SK-N-SH (cell line): ENCODE results near the gene SNRNP200. TPM values are rescaled to one million over a fixed set of nuclear protein-coding genes. Genes with fewer than 3 reads are reported as not detected.

Source experiments
- CTCF ChIA-PET: fragments of 300-600, 350-600 bp; formaldehyde crosslinking; extraction: SDS; loops from one replicate; lab custom pipeline; 2021; lab: Yijun Ruan, JAX
- POLR2A ChIA-PET: fragments of 350-600 bp; sonication (Branson Sonifier 250); formaldehyde crosslinking; extraction: SDS; loops from one replicate; lab custom pipeline; 2020; ENCODE audit warnings: antibody characterized with exemption, inconsistent platforms; lab: Yijun Ruan, JAX
- DNase-seq: peaks from one replicate; pipeline ENCODE4 v3.0.0; 2012
- H2AFZ ChIP-seq: fragments of 200-600 bp; sonication (generic); 2 replicates; pipeline ENCODE4 v1.8.1; 2016; ENCODE audit warnings: antibody characterized with exemption, mild to moderate bottlenecking, low read depth
- H3F3A ChIP-seq: fragments of 200-600 bp; sonication (generic); replicated peaks from 2 replicates; pipeline ENCODE3; 2016; ENCODE audit warnings: antibody characterized with exemption, mild to moderate bottlenecking; ENCODE audit not compliant: insufficient read depth
- H3K27ac ChIP-seq, 2 experiments: fragments of 200-500 bp in 1 of 2; fragments of 200-600 bp in 1 of 2; sonication (Bioruptor generic) in 1 of 2; sonication (generic), shearing (Covaris generic) in 1 of 2; 2 replicates each; pipeline versions ENCODE4 v1.5.1 to v1.6.1; 2014 to 2016; ENCODE audit warnings: low read depth in 2 of 2, inconsistent platforms in 1 of 2, low read length in 1 of 2, mild to moderate bottlenecking in 1 of 2, mixed read lengths in 1 of 2
- H3K27me3 ChIP-seq: fragments of 200-600 bp; sonication (generic), shearing (Covaris generic); 2 replicates; pipeline ENCODE4 v1.6.1; 2016; ENCODE audit warnings: mixed run types; ENCODE audit not compliant: insufficient read depth
- H3K36me3 ChIP-seq, 2 experiments: fragments of 200-500 bp in 1 of 2; fragments of 200-600 bp in 1 of 2; sonication (Bioruptor generic) in 1 of 2; sonication (generic) in 1 of 2; replicated peaks in 1 of 2; 2 replicates each; pipeline versions ENCODE3 to v1.5.1; 2014 to 2016; ENCODE audit warnings: low read length in 1 of 2, mild to moderate bottlenecking in 1 of 2; ENCODE audit not compliant: insufficient read depth in 2 of 2, control insufficient read depth in 1 of 2
- H3K4me1 ChIP-seq, 2 experiments: fragments of 200-500 bp in 1 of 2; fragments of 200-600 bp in 1 of 2; sonication (Bioruptor generic) in 1 of 2; sonication (generic), shearing (Covaris generic) in 1 of 2; 2 replicates each; pipeline versions ENCODE4 v1.5.1 to v1.6.1; 2014 to 2016; ENCODE audit warnings: low read depth in 1 of 2, low read length in 1 of 2, mixed run types in 1 of 2; ENCODE audit not compliant: insufficient read depth in 2 of 2, control insufficient read depth in 1 of 2
- H3K4me2 ChIP-seq: fragments of 200-600 bp; sonication (generic), shearing (Covaris generic); 2 replicates; pipeline ENCODE4 v1.6.1; 2017; ENCODE audit warnings: mixed run types
- H3K4me3 ChIP-seq, 2 experiments: fragments of 200-500 bp in 1 of 2; fragments of 200-600 bp in 1 of 2; sonication (Bioruptor generic) in 1 of 2; sonication (generic), shearing (Covaris generic) in 1 of 2; 2 replicates each; pipeline versions ENCODE4 v1.5.1 to v1.8.1; 2014 to 2016; ENCODE audit warnings: low read depth in 2 of 2, inconsistent platforms in 1 of 2, low read length in 1 of 2, mild to moderate bottlenecking in 1 of 2, mixed read lengths in 1 of 2, moderate library complexity in 1 of 2
- H3K79me2 ChIP-seq: fragments of 200-600 bp; sonication (generic); 2 replicates; pipeline ENCODE4 v1.8.1; 2017; ENCODE audit warnings: mild to moderate bottlenecking; ENCODE audit not compliant: insufficient read depth
- H3K9ac ChIP-seq: fragments of 200-600 bp; sonication (generic); 2 replicates; pipeline ENCODE4 v1.6.1; 2017; ENCODE audit warnings: mixed run types
- H3K9me2 ChIP-seq: fragments of 200-600 bp; sonication (generic); 2 replicates; pipeline ENCODE4 v1.6.1; 2017; ENCODE audit warnings: mixed run types
- H3K9me3 ChIP-seq: fragments of 200-600 bp; sonication (generic); 2 replicates; pipeline ENCODE4 v1.6.1; 2017; ENCODE audit warnings: mixed run types, mild to moderate bottlenecking, moderate library complexity
- H4K20me1 ChIP-seq: fragments of 200-600 bp; sonication (generic); 2 replicates; pipeline ENCODE4 v1.6.1; 2017; ENCODE audit warnings: mild to moderate bottlenecking, mixed run types; ENCODE audit not compliant: insufficient read depth
- CHD2 ChIP-seq: fragments of 150-350 bp; IDR thresholded peaks from 2 replicates; pipeline ENCODE4 v1.6.1; 2018; ENCODE audit warnings: low read length; ENCODE audit not compliant: partially characterized antibody
- EZH2phosphoT487 ChIP-seq: fragments of 200-600 bp; sonication (generic); IDR thresholded peaks from 2 replicates; pipeline ENCODE4 v1.6.1; 2017; ENCODE audit warnings: low read depth, mixed run types, mild to moderate bottlenecking, antibody characterized with exemption, moderate library complexity, borderline replicate concordance
- FOSL2 ChIP-seq: IDR thresholded peaks from 2 replicates; pipeline ENCODE4 v1.4.0; 2012; ENCODE audit warnings: low read depth, mild to moderate bottlenecking, moderate library complexity, borderline replicate concordance
- FOXJ3 ChIP-seq: sonication (generic); formaldehyde crosslinking; IDR thresholded peaks from 2 replicates; pipeline ENCODE4 v1.5.1; 2020; ENCODE audit warnings: mild to moderate bottlenecking, missing genetic modification reagents
- FOXM1 ChIP-seq: IDR thresholded peaks from 2 replicates; pipeline ENCODE4 v1.4.0; 2012; ENCODE audit warnings: low read depth, mild to moderate bottlenecking
- JUND ChIP-seq: IDR thresholded peaks from 2 replicates; pipeline ENCODE4 v1.4.0; 2012
- MEF2A ChIP-seq: IDR thresholded peaks from 2 replicates; pipeline ENCODE4 v1.4.0; 2012; ENCODE audit warnings: low read depth, borderline replicate concordance
- NFIC ChIP-seq: IDR thresholded peaks from 2 replicates; pipeline ENCODE4 v1.4.0; 2012; ENCODE audit warnings: borderline replicate concordance
- NRF1 ChIP-seq: IDR thresholded peaks from 2 replicates; pipeline ENCODE4 v1.6.1; 2012; ENCODE audit warnings: low read depth, mild to moderate bottlenecking, low read length
- POLR2AphosphoS5 ChIP-seq: IDR thresholded peaks from 2 replicates; pipeline ENCODE4 v1.6.1; 2012; ENCODE audit warnings: low read depth, low read length
- RFX5 ChIP-seq: IDR thresholded peaks from 2 replicates; pipeline ENCODE4 v1.6.1; 2012; ENCODE audit warnings: mild to moderate bottlenecking, improper control_type of control experiment, low read length
- RXRA ChIP-seq: IDR thresholded peaks from 2 replicates; pipeline ENCODE4 v1.4.0; 2012; ENCODE audit warnings: low read depth, mild to moderate bottlenecking, borderline replicate concordance
- SIN3A ChIP-seq: IDR thresholded peaks from 2 replicates; pipeline ENCODE4 v1.6.1; 2012; ENCODE audit warnings: low read depth, mild to moderate bottlenecking, low read length, moderate library complexity, borderline replicate concordance
- SMC3 ChIP-seq: IDR thresholded peaks from 2 replicates; pipeline ENCODE4 v1.6.1; 2012; ENCODE audit warnings: low read depth, low read length, improper control_type of control experiment
- WGBS: methylation state at CpG from one replicate; pipeline ENCODE4 v1.1.6; 2017; ENCODE audit warnings: low lambda C conversion rate; 5-methylcytosine and 5-hydroxymethylcytosine counted together
- polyA plus RNA-seq, 3 experiments: library from polyadenylated mRNA; depleted of rRNA; stranded (reverse); fragments of >200 nt; gene quantifications; 2 replicates each; pipeline ENCODE4 v1.2.3, GENCODE V29; 2012
- TF ChIP-seq, protein P1 (sequence below): IDR thresholded peaks from 2 replicates; pipeline ENCODE4 v1.4.0; 2012; ENCODE audit warnings: low read depth
- TF ChIP-seq, protein P2 (sequence below): fragments of 150-350 bp; IDR thresholded peaks from 2 replicates; pipeline ENCODE4 v1.6.1; 2016; ENCODE audit warnings: mild to moderate bottlenecking, low read depth, low read length
- TF ChIP-seq, protein P3 (sequence below): IDR thresholded peaks from 2 replicates; pipeline ENCODE4; 2012

SNRNP200 gene
- polyA plus RNA-seq, 1 of the 3 experiments (the other 2 are of a cell fraction) = 165 TPM

DNA sequence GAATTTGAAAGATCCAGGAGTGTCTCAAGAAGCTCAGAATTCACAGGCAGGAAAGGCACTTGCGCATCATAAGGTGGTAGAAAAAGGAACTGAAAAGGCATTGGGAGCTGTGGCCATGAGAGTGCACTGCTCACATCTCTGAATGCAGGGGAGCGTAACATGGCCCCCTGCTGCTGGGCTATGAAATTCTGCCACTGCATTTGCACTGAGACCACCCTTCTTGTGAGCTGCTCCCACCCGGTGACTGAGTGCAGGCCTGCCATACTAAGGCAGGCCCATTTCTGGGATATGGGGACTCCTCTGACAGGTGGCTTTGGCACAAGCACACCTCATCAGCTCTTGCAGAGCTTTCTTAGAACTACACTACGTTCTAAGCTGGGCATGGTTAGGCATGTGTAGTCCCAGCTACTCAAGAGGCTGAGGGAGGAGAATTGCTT is 71.4 kb downstream of the SNRNP200 start:
- CTCF ChIA-PET = interaction anchor here (0.7 to 1.4 kb wide), 2 partner anchors 16 to 59 kb away, joined by 4 read pairs; no protein-coding TSS in a partner anchor
- POLR2A ChIA-PET = interaction anchor here (0.6 kb wide), 1 partner anchor 298 kb away, joined by 3 read pairs; no protein-coding TSS in a partner anchor

DNA sequence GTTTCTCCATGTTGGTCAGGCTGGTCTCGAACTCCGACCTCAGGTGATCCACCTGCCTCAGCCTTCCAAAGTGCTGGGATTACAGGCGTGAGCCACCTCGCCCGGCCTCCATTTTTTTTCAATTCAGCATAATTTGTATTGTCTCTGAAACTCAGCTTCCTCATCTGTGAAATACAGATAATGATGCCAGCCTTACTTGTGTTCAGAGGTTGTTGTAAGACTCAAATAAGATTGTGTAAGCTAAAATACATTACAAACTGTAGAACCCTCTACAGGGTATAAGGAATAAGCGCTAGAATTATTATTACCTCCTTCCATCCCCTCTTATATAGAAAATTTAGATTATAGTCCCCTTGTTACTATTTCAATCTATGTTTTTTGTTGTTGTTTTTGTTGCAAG is 71.9 kb downstream of the SNRNP200 start:
- no peak overlapping the region for H3K9ac ChIP-seq
- H3K9me3 ChIP-seq = no peaks in the 10 kb centered on the region
- no peak overlapping the region for H3K27ac ChIP-seq
- H3F3A ChIP-seq = no peaks in the 10 kb centered on the region
- no peak overlapping the region for H3K4me2 ChIP-seq
- no peaks in the 10 kb centered on the region for H3K36me3 ChIP-seq
- DNase-seq = no peak
- H3K4me3 ChIP-seq = no peak overlapping the region
- H3K9me2 ChIP-seq = no peaks in the 10 kb centered on the region
- no peak overlapping the region for H2AFZ ChIP-seq
- no peaks in the 10 kb centered on the region for H3K27me3 ChIP-seq
- ChIA-PET POLR2A (no interaction called here), CTCF (interaction anchor here (0.7 to 1.4 kb wide), 2 partner anchors 16 to 59 kb away, joined by 4 read pairs; no protein-coding TSS in a partner anchor)
- TF ChIP-seq POLR2AphosphoS5 (no peak), RFX5 (no peak), FOXJ3 (no peak), JUND (no peak), SIN3A (no peak), SMC3 (no peak), RXRA (no peak), NRF1 (no peak), MEF2A (no peak), FOSL2 (no peak), CHD2 (no peak), EZH2phosphoT487 (no peak)
- TF ChIP-seq, protein P1, sequence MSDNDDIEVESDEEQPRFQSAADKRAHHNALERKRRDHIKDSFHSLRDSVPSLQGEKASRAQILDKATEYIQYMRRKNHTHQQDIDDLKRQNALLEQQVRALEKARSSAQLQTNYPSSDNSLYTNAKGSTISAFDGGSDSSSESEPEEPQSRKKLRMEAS = no peak
- TF ChIP-seq, protein P2, sequence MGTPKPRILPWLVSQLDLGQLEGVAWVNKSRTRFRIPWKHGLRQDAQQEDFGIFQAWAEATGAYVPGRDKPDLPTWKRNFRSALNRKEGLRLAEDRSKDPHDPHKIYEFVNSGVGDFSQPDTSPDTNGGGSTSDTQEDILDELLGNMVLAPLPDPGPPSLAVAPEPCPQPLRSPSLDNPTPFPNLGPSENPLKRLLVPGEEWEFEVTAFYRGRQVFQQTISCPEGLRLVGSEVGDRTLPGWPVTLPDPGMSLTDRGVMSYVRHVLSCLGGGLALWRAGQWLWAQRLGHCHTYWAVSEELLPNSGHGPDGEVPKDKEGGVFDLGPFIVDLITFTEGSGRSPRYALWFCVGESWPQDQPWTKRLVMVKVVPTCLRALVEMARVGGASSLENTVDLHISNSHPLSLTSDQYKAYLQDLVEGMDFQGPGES = no peak
- 95% methylated on average over 6 of the region's 6 CpGs for WGBS
- H3K79me2 ChIP-seq = peaks cover 7% of the 10 kb centered on the region; the same call in 1 of the 2 replicates
- no peaks in the 10 kb centered on the region; a peak in 1 of 4 replicates for H3K4me1 ChIP-seq
- no peaks in the 10 kb centered on the region for H4K20me1 ChIP-seq

More for the DNA sequence above, 71.4 kb downstream of the SNRNP200 start:
- no peak overlapping the region for H3K9ac ChIP-seq
- no peak overlapping the region for H3K4me3 ChIP-seq
- DNase-seq = no peak
- WGBS = 94% methylated on average over 3 of the region's 4 CpGs
- no peaks in the 10 kb centered on the region for H3K9me3 ChIP-seq
- peaks cover 7% of the 10 kb centered on the region; the same call in 1 of the 2 replicates for H3K79me2 ChIP-seq
- H3K27me3 ChIP-seq = no peaks in the 10 kb centered on the region
- no peak overlapping the region for H2AFZ ChIP-seq
- no peaks in the 10 kb centered on the region for H3F3A ChIP-seq
- H3K27ac ChIP-seq = no peak overlapping the region
- H4K20me1 ChIP-seq = no peaks in the 10 kb centered on the region
- TF ChIP-seq FOXM1 (no peak), NFIC (no peak)
- TF ChIP-seq, protein P3, sequence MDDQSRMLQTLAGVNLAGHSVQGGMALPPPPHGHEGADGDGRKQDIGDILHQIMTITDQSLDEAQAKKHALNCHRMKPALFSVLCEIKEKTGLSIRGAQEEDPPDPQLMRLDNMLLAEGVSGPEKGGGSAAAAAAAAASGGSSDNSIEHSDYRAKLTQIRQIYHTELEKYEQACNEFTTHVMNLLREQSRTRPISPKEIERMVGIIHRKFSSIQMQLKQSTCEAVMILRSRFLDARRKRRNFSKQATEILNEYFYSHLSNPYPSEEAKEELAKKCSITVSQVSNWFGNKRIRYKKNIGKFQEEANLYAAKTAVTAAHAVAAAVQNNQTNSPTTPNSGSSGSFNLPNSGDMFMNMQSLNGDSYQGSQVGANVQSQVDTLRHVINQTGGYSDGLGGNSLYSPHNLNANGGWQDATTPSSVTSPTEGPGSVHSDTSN = no peak
- H3K4me2 ChIP-seq = no peak overlapping the region
- no peaks in the 10 kb centered on the region; a peak in 1 of 4 replicates for H3K4me1 ChIP-seq
- no peaks in the 10 kb centered on the region for H3K9me2 ChIP-seq
- no peaks in the 10 kb centered on the region for H3K36me3 ChIP-seq
